ENCODE results near the gene NHLH1.

The NHLH1 gene

GRCh38 chr1:160412028-160412362 lies 45.1 kb downstream of the NHLH1 start:
- ATAC-seq, result no peak
- TF ChIP-seq ZC3H10 (CRISPR knock-in tag; IDR thresholded peaks at IDR 0.05), result no peak
- TF ChIP-seq ESRRG (CRISPR knock-in tag; IDR thresholded peaks at IDR 0.05), result no peak
- no peak for TF ChIP-seq ISL1 (CRISPR knock-in tag; IDR thresholded peaks at IDR 0.05)
- TF ChIP-seq OSR1 (CRISPR knock-in tag; IDR thresholded peaks at IDR 0.05), result no peak
- TF ChIP-seq CSRNP3 (CRISPR knock-in tag; IDR thresholded peaks at IDR 0.05), result no peak

GRCh38 chr1:160413716-160414115 lies 46.8 kb downstream of the NHLH1 start:
- ATAC-seq, result no peak
- TF ChIP-seq ARNTL (CRISPR knock-in tag; IDR thresholded peaks at IDR 0.05; ENCODE audit: borderline replicate concordance, low read depth), result no peak
- TF ChIP-seq PATZ1 (CRISPR knock-in tag; IDR thresholded peaks at IDR 0.05; ENCODE audit: borderline replicate concordance), result no peak
- no peak for TF ChIP-seq BACH2 (CRISPR knock-in tag; IDR thresholded peaks at IDR 0.05; ENCODE audit: borderline replicate concordance)

- TF ChIP-seq ZC3H10 (CRISPR knock-in tag; IDR thresholded peaks at IDR 0.05) (no peak), ZFP3 (CRISPR knock-in tag; IDR thresholded peaks at IDR 0.05) (no peak), ISL1 (CRISPR knock-in tag; IDR thresholded peaks at IDR 0.05) (no peak), PATZ1 (CRISPR knock-in tag; IDR thresholded peaks at IDR 0.05; ENCODE audit: borderline replicate concordance) (no peak), OSR1 (CRISPR knock-in tag; IDR thresholded peaks at IDR 0.05) (no peak), POU6F1 (CRISPR knock-in tag; IDR thresholded peaks at IDR 0.05; ENCODE audit: borderline replicate concordance, low read depth) (no peak), ZNF8 (CRISPR knock-in tag; IDR thresholded peaks at IDR 0.05) (no peak), ARNTL (CRISPR knock-in tag; IDR thresholded peaks at IDR 0.05; ENCODE audit: borderline replicate concordance, low read depth) (no peak), ZFP30 (CRISPR knock-in tag; IDR thresholded peaks at IDR 0.05) (no peak), TOX (CRISPR knock-in tag; IDR thresholded peaks at IDR 0.05; ENCODE audit: borderline replicate concordance) (no peak), ZNF70 (CRISPR knock-in tag; IDR thresholded peaks at IDR 0.05) (no peak), CSRNP3 (CRISPR knock-in tag; IDR thresholded peaks at IDR 0.05) (no peak), TSHZ2 (CRISPR knock-in tag; IDR thresholded peaks at IDR 0.05) (no peak)
- ATAC-seq, result no peak
These were observed 48.0 kb downstream of the NHLH1 start for GRCh38 chr1:160414881-160415280.

GRCh38 chr1:160415696-160416290 lies 48.9 kb downstream of the NHLH1 start:
- ATAC-seq, result no peak
- TF ChIP-seq CSRNP3 (CRISPR knock-in tag; IDR thresholded peaks at IDR 0.05), result no peak
- TF ChIP-seq SNAI2 (CRISPR knock-in tag; IDR thresholded peaks at IDR 0.05), result no peak
- no peak for TF ChIP-seq PPARA (CRISPR knock-in tag; IDR thresholded peaks at IDR 0.05; ENCODE audit: borderline replicate concordance)
- no peak for TF ChIP-seq ZNF70 (CRISPR knock-in tag; IDR thresholded peaks at IDR 0.05)
- TF ChIP-seq TOX (CRISPR knock-in tag; IDR thresholded peaks at IDR 0.05; ENCODE audit: borderline replicate concordance), result no peak
- no peak for TF ChIP-seq ISL1 (CRISPR knock-in tag; IDR thresholded peaks at IDR 0.05)
- no peak for TF ChIP-seq GLIS3 (CRISPR knock-in tag; IDR thresholded peaks at IDR 0.05)
- TF ChIP-seq OSR1 (CRISPR knock-in tag; IDR thresholded peaks at IDR 0.05), result no peak
- no peak for TF ChIP-seq ZFP3 (CRISPR knock-in tag; IDR thresholded peaks at IDR 0.05)
- no peak for TF ChIP-seq POU6F1 (CRISPR knock-in tag; IDR thresholded peaks at IDR 0.05; ENCODE audit: borderline replicate concordance, low read depth)
- TF ChIP-seq ARNTL (CRISPR knock-in tag; IDR thresholded peaks at IDR 0.05; ENCODE audit: borderline replicate concordance, low read depth), result no peak

Data from SK-N-SH treated with all-trans-retinoic acid at 6 μM for 48 hours (cell line).